Stimulated activated CD8-positive, alpha-beta memory T cell treated with anti-CD3 and anti-CD28 coated beads, Interleukin-12 subunit alpha, Interleukin-12 subunit beta, amount 100 ng/mL, for 1 hour (primary cell): ENCODE data around the gene MTRF1.
"Not testable (repeated sequence)": the region's sequence is repeated elsewhere in the genome, so short reads cannot be mapped to it uniquely, and the experiment has no call there.

Experiments
- DNase-seq: peaks from one replicate; pipeline ENCODE4 v3.0.0-alpha.2; 2020; ENCODE audit warnings: low read depth

The MTRF1 gene

DNA sequence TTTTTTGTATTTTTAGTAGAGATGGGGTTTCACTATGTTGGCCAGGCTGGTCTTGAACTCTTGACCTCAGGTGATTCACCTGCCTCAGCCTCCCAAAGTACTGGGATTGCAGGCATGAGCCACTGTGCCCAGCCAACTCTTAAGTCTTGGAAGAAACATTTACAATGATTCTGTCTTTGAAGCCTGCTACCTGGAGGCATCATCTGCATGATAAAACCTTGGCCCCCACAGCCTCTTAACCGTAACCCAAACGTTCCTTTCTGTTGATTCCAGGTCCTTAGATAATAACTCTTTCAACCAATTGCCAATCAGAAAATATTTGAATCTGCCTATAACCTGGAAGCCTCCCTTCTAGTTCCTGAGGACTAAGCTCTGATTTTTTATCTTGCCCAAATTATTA, 15.8 kb upstream of the MTRF1 start:
- DNase-seq, result not testable (repeated sequence)

GRCh38 chr13:41276824-41277223, 13.4 kb upstream of the MTRF1 start:
- no peak for DNase-seq

DNA sequence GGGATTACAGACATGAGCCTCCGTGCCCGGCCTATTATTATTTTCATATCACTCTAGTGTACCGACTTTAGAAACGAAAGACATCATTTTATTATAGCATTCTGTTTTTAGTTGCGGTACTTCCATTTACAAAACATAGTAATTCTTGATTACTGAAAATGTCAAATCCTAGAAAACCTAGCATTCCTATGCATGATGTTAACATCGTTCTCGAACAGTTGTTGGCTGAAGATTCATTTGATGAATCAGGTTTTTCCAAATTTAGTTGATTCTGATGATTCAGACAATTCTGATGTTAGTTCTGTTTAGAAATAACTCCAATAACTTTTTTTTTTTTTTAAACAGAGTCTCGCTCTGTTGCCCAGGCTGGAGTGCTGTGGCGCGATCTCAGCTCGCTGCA, 11.5 kb upstream of the MTRF1 start:
- no peak for DNase-seq

GRCh38 chr13:41273831-41274441, 10.6 kb upstream of the MTRF1 start:
- no peak for DNase-seq

GRCh38 chr13:41271456-41272285, 8.3 kb upstream of the MTRF1 start:
- DNase-seq, result no peak

- no peak for DNase-seq
Observed at GRCh38 chr13:41268764-41269163, 5.4 kb upstream of the MTRF1 start.

DNA sequence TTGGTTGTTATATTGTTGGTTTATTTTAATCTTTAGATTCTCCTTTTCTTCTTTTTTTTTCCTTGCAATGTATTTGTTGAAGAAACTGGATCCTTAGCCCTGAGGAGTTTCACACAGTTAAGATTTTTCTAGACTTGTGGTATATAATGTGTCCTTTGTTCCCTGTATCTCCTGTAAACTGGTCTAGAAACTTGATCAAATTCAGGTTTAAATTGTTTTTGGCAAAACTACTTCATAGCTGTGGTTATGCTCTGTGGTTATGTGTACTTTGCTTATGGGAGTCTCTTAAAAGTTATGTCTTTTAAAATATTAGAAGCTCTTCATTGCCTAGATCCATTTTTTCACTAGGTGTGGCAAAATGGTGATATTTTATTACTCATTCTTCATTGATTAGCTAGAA, 3.7 kb upstream of the MTRF1 start:
- DNase-seq, result no peak

DNA sequence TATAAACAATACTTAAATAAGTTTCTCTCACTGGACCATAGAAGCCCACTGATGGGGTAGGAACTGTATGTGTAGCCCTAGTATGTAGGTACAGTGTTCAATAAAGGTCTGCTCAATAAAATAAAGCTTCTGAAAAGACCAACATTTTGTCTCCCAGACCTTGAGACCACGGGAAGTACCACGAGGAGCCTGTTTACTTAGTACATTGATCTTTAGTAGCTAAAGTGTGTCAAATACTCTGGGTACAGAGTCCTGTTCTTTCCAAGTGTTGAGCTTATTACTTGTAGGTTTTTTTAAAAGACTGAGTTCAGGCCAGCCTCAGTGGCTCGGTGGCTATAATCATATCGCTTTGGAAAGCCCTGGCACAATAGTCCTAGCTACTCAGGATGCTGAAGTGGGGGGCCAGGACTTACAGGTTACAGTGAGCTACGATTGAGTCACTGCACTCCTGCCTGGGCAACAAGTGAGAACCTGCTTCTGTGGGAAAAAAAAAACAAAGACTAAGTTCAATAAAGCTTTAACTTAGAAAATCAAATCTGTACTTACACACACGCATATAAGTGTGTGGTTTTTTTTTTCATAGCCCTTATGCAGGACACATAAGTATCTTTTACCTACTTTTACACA, 3.4 kb downstream of the MTRF1 start:
- DNase-seq, result no peak

- no peak for DNase-seq
Observed at GRCh38 chr13:41257535-41257934, 5.8 kb downstream of the MTRF1 start.

GRCh38 chr13:41254902-41255301, 8.5 kb downstream of the MTRF1 start:
- no peak for DNase-seq

GRCh38 chr13:41250993-41251392, 12.4 kb downstream of the MTRF1 start:
- DNase-seq, result no peak

DNA sequence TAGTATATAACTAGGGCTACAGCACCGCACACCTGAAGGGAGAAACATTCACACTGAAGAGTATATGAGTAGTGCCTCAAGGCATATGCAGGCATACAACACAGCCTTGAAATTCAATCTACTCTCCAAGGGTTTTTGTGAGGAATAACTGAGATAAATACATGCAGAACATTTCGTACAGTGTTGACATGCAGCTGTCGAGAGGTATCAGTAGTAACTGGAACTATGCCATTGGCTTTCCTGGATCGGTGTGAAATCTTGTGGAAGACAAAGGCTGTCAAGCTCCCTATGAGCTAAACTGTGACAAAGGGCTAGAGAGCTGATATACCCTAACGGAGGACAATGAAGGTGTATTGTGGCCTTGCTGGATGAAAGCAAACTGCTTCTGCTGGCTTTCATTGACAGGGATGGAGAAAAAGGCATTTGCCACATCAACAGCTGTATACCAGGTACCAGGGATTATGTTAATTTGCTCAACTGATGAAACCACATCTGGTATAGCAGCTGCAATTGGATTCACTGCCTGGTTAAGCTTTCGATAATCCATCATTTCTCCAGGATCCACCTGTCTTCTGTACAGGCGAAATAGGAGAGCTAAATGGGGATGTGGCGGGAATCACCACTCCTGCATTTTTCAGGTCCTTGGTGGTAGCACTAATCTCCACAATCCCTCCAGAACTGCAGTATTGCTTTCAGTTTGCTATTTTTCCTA, 16.3 kb downstream of the MTRF1 start:
- DNase-seq, result no peak

GRCh38 chr13:41244556-41244955, 18.8 kb downstream of the MTRF1 start:
- DNase-seq, result no peak

DNA sequence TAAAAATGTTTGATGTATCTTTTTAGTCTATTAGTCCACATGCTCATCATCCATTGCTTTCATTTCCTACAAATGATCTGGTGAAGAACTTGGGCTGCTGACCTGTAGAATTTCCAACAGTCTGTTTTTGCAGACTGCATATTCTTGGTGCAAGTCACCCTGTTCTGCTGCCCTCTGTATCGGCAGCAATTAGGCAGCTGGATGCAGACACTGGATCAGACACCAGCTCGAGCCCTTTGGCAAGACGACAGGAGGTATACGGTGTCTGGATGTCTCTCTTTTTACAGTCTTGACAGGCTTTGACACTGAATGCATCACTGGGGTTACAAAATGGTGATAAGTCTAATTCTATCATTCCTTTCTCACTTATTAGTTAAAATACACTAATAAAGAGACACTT, 21.8 kb downstream of the MTRF1 start:
- no peak for DNase-seq

DNA sequence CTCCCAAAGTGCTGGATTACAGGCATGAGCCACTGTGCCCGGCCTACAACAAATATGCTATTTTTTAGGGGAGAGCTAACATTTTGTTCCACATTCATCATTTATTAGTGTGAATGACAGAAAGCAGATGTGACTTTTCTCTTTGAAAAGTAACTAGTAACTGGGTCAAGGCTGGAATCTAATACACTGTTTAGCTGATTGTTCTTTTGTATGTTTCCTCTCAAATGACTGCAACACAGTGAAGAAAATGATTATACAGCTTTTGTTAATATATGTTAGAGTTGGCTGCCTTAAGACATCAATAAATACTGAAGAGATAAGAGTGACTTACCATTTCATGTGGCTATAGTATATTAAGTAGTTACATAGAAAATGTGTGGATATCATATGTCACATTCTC, 27.0 kb downstream of the MTRF1 start:
- DNase-seq, result no peak

GRCh38 chr13:41232578-41233480, 30.5 kb downstream of the MTRF1 start:
- no peak for DNase-seq

- no peak for DNase-seq
Observed at GRCh38 chr13:41231786-41232185, 31.6 kb downstream of the MTRF1 start.

DNA sequence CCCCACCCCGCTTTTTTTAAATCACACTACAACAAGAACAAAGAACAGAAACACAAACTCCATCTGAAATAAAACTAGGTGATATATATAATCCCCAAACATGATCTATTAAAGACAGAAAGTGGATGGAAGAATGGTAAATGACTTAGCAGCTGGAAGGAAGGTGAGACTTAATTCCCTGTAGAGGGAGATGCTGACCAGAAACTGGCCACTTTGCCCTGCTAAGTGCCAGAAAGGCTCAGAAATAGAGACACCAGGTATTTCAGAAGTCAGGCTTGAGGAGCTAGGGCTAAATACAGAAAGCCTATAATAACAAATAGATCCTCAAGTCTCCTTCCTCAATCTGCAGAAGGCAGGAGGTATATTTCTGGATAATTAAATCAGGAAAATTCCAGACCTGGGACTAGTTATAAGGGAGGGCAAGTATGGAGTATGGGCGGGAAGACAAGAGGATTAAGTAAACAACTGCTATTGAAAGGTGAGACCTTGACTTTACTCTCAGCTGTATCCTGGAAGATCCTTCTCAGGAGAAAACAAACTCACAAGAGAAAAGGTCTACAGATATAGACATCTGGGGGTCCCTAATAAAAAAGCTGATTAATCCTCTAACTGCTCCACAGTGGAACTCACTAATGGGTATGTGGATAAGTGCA, 32.2 kb downstream of the MTRF1 start:
- no peak for DNase-seq

GRCh38 chr13:41229356-41229755, 34.0 kb downstream of the MTRF1 start:
- no peak for DNase-seq

GRCh38 chr13:41224113-41225110, 39.0 kb downstream of the MTRF1 start:
- DNase-seq, result no peak
